ENCODE data around the gene ATP8A2. TPM values are rescaled to one million over a fixed set of nuclear protein-coding genes. Genes with fewer than 3 reads are reported as not detected.
"Not testable (repeated sequence)": the region's sequence is repeated elsewhere in the genome, so short reads cannot be mapped to it uniquely, and the experiment has no call there.

The ATP8A2 gene
- total RNA-seq, 1 donor from 2014 or later: not detected

DNA sequence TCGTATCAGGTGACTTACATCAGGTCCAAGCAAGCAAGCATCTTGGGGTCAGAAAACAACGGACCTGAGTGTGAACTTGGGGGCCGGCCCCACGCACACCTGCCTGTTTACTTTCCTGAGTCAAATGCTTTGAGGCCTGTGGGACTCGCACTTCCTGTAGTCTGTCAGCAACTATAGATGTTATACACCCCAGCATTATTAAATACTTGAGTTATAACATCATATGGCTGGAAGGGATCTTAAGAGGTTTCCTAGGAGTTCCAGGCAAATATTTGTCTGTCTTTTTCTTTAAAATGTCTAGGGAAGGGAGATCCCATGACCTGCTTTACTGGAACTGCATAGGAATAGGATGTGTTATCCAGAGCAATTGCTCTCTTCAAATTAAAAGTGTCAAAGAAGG lies 399.4 kb downstream of the ATP8A2 start:
- Histone ChIP-seq H3K36me3 (ENCODE audit: control insufficient read depth, insufficient read depth, low read length) (no peaks in the 10 kb centered on the region), H3K4me3 (ENCODE audit: low read depth, low read length) (no peak overlapping the region), H3K27me3 (ENCODE audit: control insufficient read depth, insufficient read depth, low read length) (no peaks in the 10 kb centered on the region)
- TF ChIP-seq, protein P1, sequence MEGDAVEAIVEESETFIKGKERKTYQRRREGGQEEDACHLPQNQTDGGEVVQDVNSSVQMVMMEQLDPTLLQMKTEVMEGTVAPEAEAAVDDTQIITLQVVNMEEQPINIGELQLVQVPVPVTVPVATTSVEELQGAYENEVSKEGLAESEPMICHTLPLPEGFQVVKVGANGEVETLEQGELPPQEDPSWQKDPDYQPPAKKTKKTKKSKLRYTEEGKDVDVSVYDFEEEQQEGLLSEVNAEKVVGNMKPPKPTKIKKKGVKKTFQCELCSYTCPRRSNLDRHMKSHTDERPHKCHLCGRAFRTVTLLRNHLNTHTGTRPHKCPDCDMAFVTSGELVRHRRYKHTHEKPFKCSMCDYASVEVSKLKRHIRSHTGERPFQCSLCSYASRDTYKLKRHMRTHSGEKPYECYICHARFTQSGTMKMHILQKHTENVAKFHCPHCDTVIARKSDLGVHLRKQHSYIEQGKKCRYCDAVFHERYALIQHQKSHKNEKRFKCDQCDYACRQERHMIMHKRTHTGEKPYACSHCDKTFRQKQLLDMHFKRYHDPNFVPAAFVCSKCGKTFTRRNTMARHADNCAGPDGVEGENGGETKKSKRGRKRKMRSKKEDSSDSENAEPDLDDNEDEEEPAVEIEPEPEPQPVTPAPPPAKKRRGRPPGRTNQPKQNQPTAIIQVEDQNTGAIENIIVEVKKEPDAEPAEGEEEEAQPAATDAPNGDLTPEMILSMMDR (IDR thresholded peaks at IDR 0.05; ENCODE audit: insufficient read depth, low read length, severe bottlenecking): no peak
- DNase-seq (ENCODE audit: low read depth) (peak; percentile 91), FAIRE-seq (no peak)

DNA sequence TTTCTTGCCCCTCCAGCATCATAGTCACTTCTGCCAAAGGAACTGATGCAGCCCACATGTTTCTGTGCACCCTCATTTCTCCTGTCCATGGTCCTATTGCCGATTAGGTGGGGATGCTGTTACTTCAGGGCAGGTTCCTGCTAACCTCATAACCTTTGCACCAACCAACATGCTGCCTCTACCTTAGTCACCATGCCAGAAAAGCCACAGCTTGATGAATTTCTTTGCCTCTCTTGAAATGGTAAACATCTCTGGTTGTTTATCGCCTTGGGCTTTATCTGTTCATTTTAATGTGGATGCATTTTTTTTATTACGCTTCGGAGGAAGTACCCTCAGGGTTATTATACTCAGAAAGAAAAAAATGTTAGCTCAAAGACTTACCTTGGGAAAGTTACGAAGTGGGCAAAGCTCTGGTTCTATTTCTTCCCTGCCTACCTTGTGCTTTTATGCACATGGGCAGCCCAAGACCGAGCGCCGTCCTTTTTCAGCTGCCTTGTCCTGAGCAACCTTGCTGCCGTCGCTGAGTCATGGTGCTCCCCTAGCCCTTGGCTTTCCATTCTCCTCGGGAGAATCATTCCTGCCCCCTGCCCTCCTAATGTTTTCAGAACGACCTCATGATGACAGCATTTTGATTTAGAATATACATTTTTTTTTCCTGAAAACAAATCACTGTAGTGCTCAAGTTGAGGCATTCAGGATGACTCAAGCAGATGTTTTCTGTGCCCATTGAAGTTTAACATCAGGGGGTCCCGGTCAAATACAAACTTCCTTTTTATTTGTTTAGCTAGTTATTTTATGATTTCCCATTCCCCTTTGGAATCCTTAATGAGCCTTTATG lies 400.1 kb downstream of the ATP8A2 start:
- H3K4me3 ChIP-seq (ENCODE audit: low read depth, low read length): no peak overlapping the region
- FAIRE-seq: peak; percentile 47

DNA sequence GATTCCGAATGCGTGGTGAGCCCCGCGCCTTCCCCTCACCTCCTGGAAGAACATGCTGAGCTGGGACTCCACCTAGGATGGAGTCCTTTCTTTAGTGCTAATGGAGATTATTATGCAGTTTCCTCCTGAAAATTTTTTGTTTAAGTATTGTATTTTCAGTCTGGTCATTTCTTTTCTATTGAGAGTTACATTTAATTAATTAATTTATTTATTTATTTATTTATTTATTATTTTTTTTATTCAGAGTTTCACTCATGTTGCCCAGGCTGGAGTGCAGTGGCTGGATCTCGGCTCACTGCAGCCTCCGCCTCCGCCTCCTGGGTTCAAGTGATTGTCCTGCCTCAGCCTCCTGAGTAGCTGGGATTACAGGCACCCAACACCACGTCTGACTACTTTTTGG lies 400.8 kb downstream of the ATP8A2 start:
- DNase-seq (ENCODE audit: low read depth); H3K27me3 ChIP-seq (ENCODE audit: control insufficient read depth, insufficient read depth, low read length); H3K36me3 ChIP-seq (ENCODE audit: control insufficient read depth, insufficient read depth, low read length); H3K4me3 ChIP-seq (ENCODE audit: low read depth, low read length); FAIRE-seq: not testable (repeated sequence)

More for the DNA sequence above, 400.1 kb downstream of the ATP8A2 start:
- Histone ChIP-seq H3K36me3 (ENCODE audit: control insufficient read depth, insufficient read depth, low read length) (no peaks in the 10 kb centered on the region), H3K27me3 (ENCODE audit: control insufficient read depth, insufficient read depth, low read length) (no peaks in the 10 kb centered on the region)
- DNase-seq (ENCODE audit: low read depth): no peak
- TF ChIP-seq, protein P1 (IDR thresholded peaks at IDR 0.05; ENCODE audit: insufficient read depth, low read length, severe bottlenecking): no peak

DNA sequence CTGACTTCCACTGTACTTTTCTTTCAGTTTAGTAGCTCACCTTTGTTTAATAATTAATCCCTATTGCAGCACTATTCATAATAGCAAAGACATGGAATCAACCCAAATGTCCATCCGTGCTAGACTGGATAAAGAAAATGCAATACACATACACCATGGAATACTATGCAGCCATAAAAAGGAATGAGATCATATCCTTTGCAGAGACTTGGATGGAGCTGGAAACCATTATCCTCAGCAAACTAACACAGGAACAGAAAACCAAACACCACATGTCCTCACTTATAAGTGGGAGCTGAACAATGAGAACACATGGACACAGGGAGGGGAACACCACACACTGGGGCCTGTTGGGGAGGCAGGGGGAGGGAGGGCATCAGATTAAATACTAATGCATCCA lies 402.3 kb downstream of the ATP8A2 start:
- not testable (repeated sequence) for H3K36me3 ChIP-seq (ENCODE audit: control insufficient read depth, insufficient read depth, low read length); FAIRE-seq; H3K27me3 ChIP-seq (ENCODE audit: control insufficient read depth, insufficient read depth, low read length); H3K4me3 ChIP-seq (ENCODE audit: low read depth, low read length); DNase-seq (ENCODE audit: low read depth)

DNA sequence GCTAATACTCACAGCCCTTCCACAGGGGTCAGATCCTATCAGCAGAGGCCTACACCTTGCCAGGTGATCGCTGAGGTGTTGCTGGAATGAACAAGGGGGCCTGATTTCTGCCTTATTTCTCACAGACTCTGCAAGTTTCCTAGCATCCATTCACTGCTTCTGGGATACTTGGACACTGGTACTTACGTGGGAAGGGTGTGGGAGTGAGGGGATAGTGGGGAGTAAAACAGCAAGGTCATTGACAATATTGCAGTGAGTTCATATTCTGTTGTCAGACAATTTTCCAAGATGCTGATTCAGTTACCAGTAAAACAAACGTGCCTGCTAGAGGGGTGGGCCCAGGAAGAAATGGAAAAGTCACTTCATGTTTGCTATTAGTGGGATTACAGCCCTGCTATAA lies 403.5 kb downstream of the ATP8A2 start:
- TF ChIP-seq, protein P1 (IDR thresholded peaks at IDR 0.05; ENCODE audit: insufficient read depth, low read length, severe bottlenecking): no peak
- DNase-seq (ENCODE audit: low read depth) (no peak), FAIRE-seq (no peak)
- no peaks in the 10 kb centered on the region for H3K36me3 ChIP-seq (ENCODE audit: control insufficient read depth, insufficient read depth, low read length)
- H3K4me3 ChIP-seq (ENCODE audit: low read depth, low read length): no peak overlapping the region
- H3K27me3 ChIP-seq (ENCODE audit: control insufficient read depth, insufficient read depth, low read length): no peaks in the 10 kb centered on the region

DNA sequence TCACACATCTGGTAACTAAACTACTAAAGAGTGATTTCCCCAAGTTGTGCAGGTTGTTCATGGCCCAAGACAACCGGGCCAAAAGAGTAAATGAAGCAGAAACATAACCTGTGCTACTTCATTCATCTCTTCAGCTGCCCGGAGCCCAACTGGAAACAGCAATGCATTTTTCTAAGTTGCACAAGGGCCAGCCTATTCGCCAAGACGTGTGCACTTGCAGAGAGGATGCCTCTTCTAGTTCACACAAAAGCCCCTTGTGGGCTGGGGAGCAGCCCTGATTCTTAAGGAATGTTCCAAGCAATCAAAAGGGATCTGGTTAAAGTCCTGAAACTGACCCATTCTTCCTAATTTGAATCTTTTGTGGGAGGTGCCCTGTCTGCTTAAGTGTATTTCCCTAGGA lies 404.2 kb downstream of the ATP8A2 start:
- FAIRE-seq (no peak), DNase-seq (ENCODE audit: low read depth) (no peak)
- H3K4me3 ChIP-seq (ENCODE audit: low read depth, low read length): no peak overlapping the region
- H3K27me3 ChIP-seq (ENCODE audit: control insufficient read depth, insufficient read depth, low read length): no peaks in the 10 kb centered on the region
- TF ChIP-seq, protein P1 (IDR thresholded peaks at IDR 0.05; ENCODE audit: insufficient read depth, low read length, severe bottlenecking): no peak
- no peaks in the 10 kb centered on the region for H3K36me3 ChIP-seq (ENCODE audit: control insufficient read depth, insufficient read depth, low read length)

DNA sequence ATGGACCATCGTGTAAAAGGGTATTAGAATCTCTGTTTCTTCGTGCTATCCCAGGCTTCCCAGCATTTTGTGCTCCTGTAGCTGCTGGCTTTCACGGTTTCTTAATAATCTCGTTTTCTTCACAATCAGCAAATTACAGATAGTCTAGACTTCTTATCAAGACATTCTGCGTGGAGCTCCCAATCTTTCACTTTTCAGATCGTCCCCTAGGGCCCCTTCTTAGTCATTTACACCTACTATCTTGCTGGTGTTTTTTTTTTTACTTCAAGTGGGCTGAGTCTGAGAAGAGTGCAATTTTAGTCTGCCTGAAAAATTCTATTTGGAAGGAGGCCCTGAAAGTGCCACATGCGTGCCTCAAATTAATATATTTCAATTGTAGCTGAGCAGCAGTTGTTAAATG lies 404.9 kb downstream of the ATP8A2 start:
- TF ChIP-seq, protein P1 (IDR thresholded peaks at IDR 0.05; ENCODE audit: insufficient read depth, low read length, severe bottlenecking): no peak

More for the DNA sequence above, 404.9 kb downstream of the ATP8A2 start:
- no peaks in the 10 kb centered on the region for H3K27me3 ChIP-seq (ENCODE audit: control insufficient read depth, insufficient read depth, low read length)
- no peak overlapping the region for H3K4me3 ChIP-seq (ENCODE audit: low read depth, low read length)
- no peak for DNase-seq (ENCODE audit: low read depth)
- no peaks in the 10 kb centered on the region for H3K36me3 ChIP-seq (ENCODE audit: control insufficient read depth, insufficient read depth, low read length)
- FAIRE-seq: no peak
